ENCODE results near the gene TBX4.

Gene TBX4

GRCh38 chr17:61414141-61414935, 37.9 kb upstream of the TBX4 start:
- Histone ChIP-seq H3K18ac (ENCODE audit: low read depth in 1 of 2, low read length in 2 of 2) (no peak overlapping the region), H3K9ac (ENCODE audit: low read length) (no peak overlapping the region), H3K9me3 (ENCODE audit: control insufficient read depth, low read length) (no peaks in the 10 kb centered on the region), H3K4ac (ENCODE audit: low read depth in 1 of 2, low read length in 2 of 2) (no peak overlapping the region), H2BK5ac (ENCODE audit: low read depth, low read length, poor library complexity, severe bottlenecking) (no peak overlapping the region), H3K4me3 (ENCODE audit: insufficient read depth in 1 of 2, low read depth in 1 of 2, low read length in 2 of 2) (no peak overlapping the region), H3K79me1 (replicated peaks; ENCODE audit: low read length, poor library complexity, severe bottlenecking) (peaks cover 2% of the 10 kb centered on the region), H3K27me3 (ENCODE audit: control insufficient read depth in 1 of 2, insufficient read depth in 1 of 2, low read length in 2 of 2) (peaks cover 0 to 15% of the 10 kb centered on the region in 2 experiments), H2BK120ac (ENCODE audit: low read depth, low read length) (no peak overlapping the region), H3K14ac (ENCODE audit: low read length in 2 of 2) (no peak overlapping the region), H2AFZ (ENCODE audit: low read depth, low read length) (no peak overlapping the region), H2BK12ac (ENCODE audit: low read length in 2 of 2) (no peak overlapping the region), H3K23ac (ENCODE audit: low read length in 2 of 2) (no peak overlapping the region), H2AK5ac (ENCODE audit: low read length, severe bottlenecking) (no peak overlapping the region), H3K27ac (ENCODE audit: low read length, poor library complexity, severe bottlenecking) (no peak overlapping the region), H4K91ac (ENCODE audit: low read length) (no peak overlapping the region), H3K36me3 (ENCODE audit: control insufficient read depth in 1 of 2, insufficient read depth in 2 of 2, low read depth in 1 of 2, low read length in 2 of 2) (no peaks in the 10 kb centered on the region), H2BK15ac (ENCODE audit: low read depth, poor library complexity, severe bottlenecking) (no peak overlapping the region), H3K4me2 (ENCODE audit: low read length, poor library complexity, severe bottlenecking) (no peak overlapping the region), H3K4me1 (ENCODE audit: control insufficient read depth, insufficient read depth, low read depth, low read length) (peaks cover 29% of the 10 kb centered on the region), H4K8ac (ENCODE audit: low read length) (no peak overlapping the region)
- 80% methylated on average over 16 of the region's 16 CpGs for WGBS
- no peak for DNase-seq

GRCh38 chr17:61414936-61415251, 37.3 kb upstream of the TBX4 start:
- no peak overlapping the region for H3K27ac ChIP-seq (ENCODE audit: low read length, poor library complexity, severe bottlenecking)
- H4K8ac ChIP-seq (ENCODE audit: low read length): no peak overlapping the region
- H3K4ac ChIP-seq (ENCODE audit: low read depth in 1 of 2, low read length in 2 of 2): no peak overlapping the region
- H3K18ac ChIP-seq (ENCODE audit: low read depth in 1 of 2, low read length in 2 of 2): no peak overlapping the region
- no peak overlapping the region for H3K23ac ChIP-seq (ENCODE audit: low read length in 2 of 2)
- H2BK15ac ChIP-seq (ENCODE audit: low read depth, poor library complexity, severe bottlenecking): no peak overlapping the region
- peaks cover 2% of the 10 kb centered on the region for H3K79me1 ChIP-seq (replicated peaks; ENCODE audit: low read length, poor library complexity, severe bottlenecking)
- H2BK5ac ChIP-seq (ENCODE audit: low read depth, low read length, poor library complexity, severe bottlenecking): no peak overlapping the region
- 90% methylated on average over 5 of the region's 5 CpGs for WGBS
- no peak overlapping the region for H3K4me3 ChIP-seq (ENCODE audit: insufficient read depth in 1 of 2, low read depth in 1 of 2, low read length in 2 of 2)
- DNase-seq: no peak
- H3K9me3 ChIP-seq (ENCODE audit: control insufficient read depth, low read length): no peaks in the 10 kb centered on the region
- no peak overlapping the region for H3K14ac ChIP-seq (ENCODE audit: low read length in 2 of 2)
- no peak overlapping the region for H4K91ac ChIP-seq (ENCODE audit: low read length)
- H3K36me3 ChIP-seq (ENCODE audit: control insufficient read depth in 1 of 2, insufficient read depth in 2 of 2, low read depth in 1 of 2, low read length in 2 of 2): no peaks in the 10 kb centered on the region
- H3K27me3 ChIP-seq (ENCODE audit: control insufficient read depth in 1 of 2, insufficient read depth in 1 of 2, low read length in 2 of 2): peaks cover 2 to 20% of the 10 kb centered on the region in 2 experiments
- H2BK12ac ChIP-seq (ENCODE audit: low read length in 2 of 2): no peak overlapping the region
- H2AFZ ChIP-seq (ENCODE audit: low read depth, low read length): no peak overlapping the region
- H3K9ac ChIP-seq (ENCODE audit: low read length): no peak overlapping the region
- no peak overlapping the region for H2AK5ac ChIP-seq (ENCODE audit: low read length, severe bottlenecking)
- H3K4me1 ChIP-seq (ENCODE audit: control insufficient read depth, insufficient read depth, low read depth, low read length): peaks cover 28% of the 10 kb centered on the region
- H3K4me2 ChIP-seq (ENCODE audit: low read length, poor library complexity, severe bottlenecking): no peak overlapping the region
- no peak overlapping the region for H2BK120ac ChIP-seq (ENCODE audit: low read depth, low read length)

GRCh38 chr17:61415374-61416210, 36.6 kb upstream of the TBX4 start:
- Histone ChIP-seq H3K14ac (ENCODE audit: low read length in 2 of 2) (no peak overlapping the region), H3K27me3 (ENCODE audit: control insufficient read depth in 1 of 2, insufficient read depth in 1 of 2, low read length in 2 of 2) (peaks cover 8 to 21% of the 10 kb centered on the region in 2 experiments), H3K4me3 (ENCODE audit: insufficient read depth in 1 of 2, low read depth in 1 of 2, low read length in 2 of 2) (no peak overlapping the region), H3K27ac (ENCODE audit: low read length, poor library complexity, severe bottlenecking) (no peak overlapping the region), H2BK12ac (ENCODE audit: low read length in 2 of 2) (no peak overlapping the region), H2BK15ac (ENCODE audit: low read depth, poor library complexity, severe bottlenecking) (no peak overlapping the region), H3K23ac (ENCODE audit: low read length in 2 of 2) (no peak overlapping the region), H4K8ac (ENCODE audit: low read length) (no peak overlapping the region), H3K9me3 (ENCODE audit: control insufficient read depth, low read length) (no peaks in the 10 kb centered on the region), H2AFZ (ENCODE audit: low read depth, low read length) (no peak overlapping the region), H3K4me2 (ENCODE audit: low read length, poor library complexity, severe bottlenecking) (no peak overlapping the region), H3K9ac (ENCODE audit: low read length) (peak overlapping the region; percentile 75), H2BK5ac (ENCODE audit: low read depth, low read length, poor library complexity, severe bottlenecking) (no peak overlapping the region), H3K18ac (ENCODE audit: low read depth in 1 of 2, low read length in 2 of 2) (no peak overlapping the region), H3K79me1 (replicated peaks; ENCODE audit: low read length, poor library complexity, severe bottlenecking) (peaks cover 2% of the 10 kb centered on the region), H3K36me3 (ENCODE audit: control insufficient read depth in 1 of 2, insufficient read depth in 2 of 2, low read depth in 1 of 2, low read length in 2 of 2) (no peaks in the 10 kb centered on the region), H3K4me1 (ENCODE audit: control insufficient read depth, insufficient read depth, low read depth, low read length) (peaks cover 22% of the 10 kb centered on the region), H3K4ac (ENCODE audit: low read depth in 1 of 2, low read length in 2 of 2) (no peak overlapping the region), H4K91ac (ENCODE audit: low read length) (no peak overlapping the region), H2BK120ac (ENCODE audit: low read depth, low read length) (no peak overlapping the region), H2AK5ac (ENCODE audit: low read length, severe bottlenecking) (no peak overlapping the region)
- DNase-seq: peak; percentile 61
- WGBS: 93% methylated on average over 5 of the region's 6 CpGs

- Histone ChIP-seq H2AFZ (ENCODE audit: low read depth, low read length) (no peak overlapping the region), H3K4ac (ENCODE audit: low read depth in 1 of 2, low read length in 2 of 2) (no peak overlapping the region), H3K27me3 (ENCODE audit: control insufficient read depth in 1 of 2, insufficient read depth in 1 of 2, low read length in 2 of 2) (peaks cover 14 to 26% of the 10 kb centered on the region in 2 experiments), H3K9me3 (ENCODE audit: control insufficient read depth, low read length) (no peaks in the 10 kb centered on the region), H3K36me3 (ENCODE audit: control insufficient read depth in 1 of 2, insufficient read depth in 2 of 2, low read depth in 1 of 2, low read length in 2 of 2) (no peaks in the 10 kb centered on the region), H3K14ac (ENCODE audit: low read length in 2 of 2) (no peak overlapping the region), H3K18ac (ENCODE audit: low read depth in 1 of 2, low read length in 2 of 2) (peak overlapping the region; percentile 52 to 67), H2AK5ac (ENCODE audit: low read length, severe bottlenecking) (no peak overlapping the region), H2BK12ac (ENCODE audit: low read length in 2 of 2) (peak overlapping the region in 1 of 2 experiments; percentile 5), H3K9ac (ENCODE audit: low read length) (peak overlapping the region; percentile 75), H3K79me1 (replicated peaks; ENCODE audit: low read length, poor library complexity, severe bottlenecking) (peaks cover 2% of the 10 kb centered on the region), H4K91ac (ENCODE audit: low read length) (peak overlapping the region; percentile 47), H3K27ac (ENCODE audit: low read length, poor library complexity, severe bottlenecking) (no peak overlapping the region), H3K4me2 (ENCODE audit: low read length, poor library complexity, severe bottlenecking) (no peak overlapping the region), H3K4me3 (ENCODE audit: insufficient read depth in 1 of 2, low read depth in 1 of 2, low read length in 2 of 2) (peak overlapping the region in 1 of 2 experiments; percentile 63), H2BK15ac (ENCODE audit: low read depth, poor library complexity, severe bottlenecking) (no peak overlapping the region), H4K8ac (ENCODE audit: low read length) (peak overlapping the region; percentile 97), H2BK5ac (ENCODE audit: low read depth, low read length, poor library complexity, severe bottlenecking) (no peak overlapping the region), H3K4me1 (ENCODE audit: control insufficient read depth, insufficient read depth, low read depth, low read length) (peaks cover 22% of the 10 kb centered on the region), H3K23ac (ENCODE audit: low read length in 2 of 2) (no peak overlapping the region), H2BK120ac (ENCODE audit: low read depth, low read length) (no peak overlapping the region)
- DNase-seq: no peak
- WGBS: 87% methylated on average over 6 of the region's 6 CpGs
Observed at GRCh38 chr17:61416211-61416539, 36.0 kb upstream of the TBX4 start.
